ENCODE data around the gene RUNX3. TPM values are rescaled to one million over a fixed set of nuclear protein-coding genes. Genes with fewer than 3 reads are reported as not detected.
A peak's percentile ranks its signal among the peaks of the same experiment; 100 is the strongest.

RUNX3 gene
- total and polyA plus RNA-seq, 5 donors from 2014 or later = 12.0 to 268 (median 17.5) TPM

- Histone ChIP-seq H3K27ac (ENCODE audit: insufficient read depth, low read length, poor library complexity, severe bottlenecking) (no peak overlapping the region), H3K27me3 (ENCODE audit: control insufficient read depth, insufficient read depth, low read length) (peaks cover 7% of the 10 kb centered on the region), H3K36me3 (ENCODE audit: control insufficient read depth, insufficient read depth, low read length) (no peaks in the 10 kb centered on the region), H3K4me1 (ENCODE audit: control insufficient read depth, insufficient read depth, low read length, poor library complexity, severe bottlenecking) (no peaks in the 10 kb centered on the region), H3K4me3 (ENCODE audit: low read depth, low read length) (no peak overlapping the region), H3K9me3 (ENCODE audit: control insufficient read depth in 2 of 2, low read length in 2 of 2) (peaks cover 5 to 13% of the 10 kb centered on the region in 2 experiments)
- ATAC-seq (ENCODE audit: low read depth in 2 of 2) (no peak), DNase-seq (no peak)
- Mint-ChIP-seq H3K4me3 (no peak overlapping the region), H3K36me3 (peaks cover 6% of the 10 kb centered on the region), H3K9me3 (peaks cover 2 to 25% (median 12%) of the 10 kb centered on the region in 7 donors), H3K27me3 (peaks cover 20% of the 10 kb centered on the region), H3K4me1 (no peaks in the 10 kb centered on the region), H3K27ac (no peak overlapping the region)
Observed at GRCh38 chr1:24888061-24888970, 41.8 kb downstream of the RUNX3 start.

GRCh38 chr1:24886241-24886640 lies 43.8 kb downstream of the RUNX3 start:
- H3K36me3 Mint-ChIP-seq = no peaks in the 10 kb centered on the region
- no peak overlapping the region for H3K4me3 Mint-ChIP-seq
- H3K9me3 Mint-ChIP-seq = peaks cover 0 to 18% (median 7%) of the 10 kb centered on the region in 7 donors
- no peaks in the 10 kb centered on the region for H3K4me1 ChIP-seq (ENCODE audit: control insufficient read depth, insufficient read depth, low read length, poor library complexity, severe bottlenecking)
- H3K36me3 ChIP-seq (ENCODE audit: control insufficient read depth, insufficient read depth, low read length) = no peaks in the 10 kb centered on the region
- no peaks in the 10 kb centered on the region for H3K4me1 Mint-ChIP-seq
- peaks cover 0 to 6% of the 10 kb centered on the region in 2 experiments for H3K9me3 ChIP-seq (ENCODE audit: control insufficient read depth in 2 of 2, low read length in 2 of 2)
- H3K27me3 Mint-ChIP-seq = peaks cover 35% of the 10 kb centered on the region
- ATAC-seq (ENCODE audit: low read depth in 2 of 2) (no peak), DNase-seq (no peak)
- no peak overlapping the region for H3K27ac ChIP-seq (ENCODE audit: insufficient read depth, low read length, poor library complexity, severe bottlenecking)
- no peak overlapping the region for H3K27ac Mint-ChIP-seq
- no peak overlapping the region for H3K4me3 ChIP-seq (ENCODE audit: low read depth, low read length)
- peaks cover 11% of the 10 kb centered on the region for H3K27me3 ChIP-seq (ENCODE audit: control insufficient read depth, insufficient read depth, low read length)

GRCh38 chr1:24884751-24885150 lies 45.3 kb downstream of the RUNX3 start:
- Histone ChIP-seq H3K4me3 (ENCODE audit: low read depth, low read length) (no peak overlapping the region), H3K27ac (ENCODE audit: insufficient read depth, low read length, poor library complexity, severe bottlenecking) (no peak overlapping the region), H3K36me3 (ENCODE audit: control insufficient read depth, insufficient read depth, low read length) (no peaks in the 10 kb centered on the region), H3K9me3 (ENCODE audit: control insufficient read depth in 2 of 2, low read length in 2 of 2) (peaks cover 0 to 6% of the 10 kb centered on the region in 2 experiments), H3K27me3 (ENCODE audit: control insufficient read depth, insufficient read depth, low read length) (peaks cover 11% of the 10 kb centered on the region), H3K4me1 (ENCODE audit: control insufficient read depth, insufficient read depth, low read length, poor library complexity, severe bottlenecking) (no peaks in the 10 kb centered on the region)
- Mint-ChIP-seq H3K4me1 (no peaks in the 10 kb centered on the region), H3K4me3 (no peak overlapping the region), H3K27ac (peak overlapping the region in 1 of 3 donors; percentile 32), H3K27me3 (peaks cover 41% of the 10 kb centered on the region), H3K36me3 (no peaks in the 10 kb centered on the region), H3K9me3 (peaks cover 0 to 18% (median 7%) of the 10 kb centered on the region in 7 donors)
- ATAC-seq (ENCODE audit: low read depth in 2 of 2) = no peak
- DNase-seq = no peak

- H3K27ac ChIP-seq (ENCODE audit: insufficient read depth, low read length, poor library complexity, severe bottlenecking) = no peak overlapping the region
- H3K27me3 Mint-ChIP-seq = peaks cover 45% of the 10 kb centered on the region
- no peak overlapping the region for H3K4me3 ChIP-seq (ENCODE audit: low read depth, low read length)
- H3K27me3 ChIP-seq (ENCODE audit: control insufficient read depth, insufficient read depth, low read length) = peaks cover 11% of the 10 kb centered on the region
- H3K27ac Mint-ChIP-seq = no peak overlapping the region
- no peaks in the 10 kb centered on the region for H3K36me3 ChIP-seq (ENCODE audit: control insufficient read depth, insufficient read depth, low read length)
- no peaks in the 10 kb centered on the region for H3K4me1 ChIP-seq (ENCODE audit: control insufficient read depth, insufficient read depth, low read length, poor library complexity, severe bottlenecking)
- H3K36me3 Mint-ChIP-seq = no peaks in the 10 kb centered on the region
- no peak for ATAC-seq (ENCODE audit: low read depth in 2 of 2)
- no peaks in the 10 kb centered on the region for H3K4me1 Mint-ChIP-seq
- no peak for DNase-seq
- H3K9me3 ChIP-seq (ENCODE audit: control insufficient read depth in 2 of 2, low read length in 2 of 2) = peaks cover 0 to 6% of the 10 kb centered on the region in 2 experiments
- no peak overlapping the region for H3K4me3 Mint-ChIP-seq
- peaks cover 0 to 18% (median 7%) of the 10 kb centered on the region in 7 donors for H3K9me3 Mint-ChIP-seq
Observed at GRCh38 chr1:24881034-24881433, 49.0 kb downstream of the RUNX3 start.

- Mint-ChIP-seq H3K4me1 (no peaks in the 10 kb centered on the region), H3K36me3 (no peaks in the 10 kb centered on the region), H3K4me3 (no peak overlapping the region), H3K9me3 (peaks cover 0 to 11% (median 3%) of the 10 kb centered on the region in 7 donors), H3K27me3 (peaks cover 36% of the 10 kb centered on the region), H3K27ac (no peak overlapping the region)
- Histone ChIP-seq H3K4me3 (ENCODE audit: low read depth, low read length) (no peak overlapping the region), H3K9me3 (ENCODE audit: control insufficient read depth in 2 of 2, low read length in 2 of 2) (peaks cover 0 to 6% of the 10 kb centered on the region in 2 experiments), H3K27me3 (ENCODE audit: control insufficient read depth, insufficient read depth, low read length) (peaks cover 6% of the 10 kb centered on the region), H3K27ac (ENCODE audit: insufficient read depth, low read length, poor library complexity, severe bottlenecking) (no peak overlapping the region), H3K36me3 (ENCODE audit: control insufficient read depth, insufficient read depth, low read length) (no peaks in the 10 kb centered on the region), H3K4me1 (ENCODE audit: control insufficient read depth, insufficient read depth, low read length, poor library complexity, severe bottlenecking) (no peaks in the 10 kb centered on the region)
- DNase-seq (no peak), ATAC-seq (ENCODE audit: low read depth in 2 of 2) (no peak)
Observed at GRCh38 chr1:24878775-24879742, 51.0 kb downstream of the RUNX3 start.

GRCh38 chr1:24878045-24878444 lies 52.0 kb downstream of the RUNX3 start:
- no peak overlapping the region for H3K4me3 ChIP-seq (ENCODE audit: low read depth, low read length)
- ATAC-seq (ENCODE audit: low read depth in 2 of 2) (no peak), DNase-seq (no peak)
- Mint-ChIP-seq H3K27me3 (peaks cover 30% of the 10 kb centered on the region), H3K36me3 (no peaks in the 10 kb centered on the region), H3K9me3 (peaks cover 0 to 3% (median under 1%) of the 10 kb centered on the region in 7 donors), H3K4me1 (no peaks in the 10 kb centered on the region), H3K27ac (peak overlapping the region in 1 of 3 donors; percentile 39), H3K4me3 (no peak overlapping the region)
- H3K9me3 ChIP-seq (ENCODE audit: control insufficient read depth in 2 of 2, low read length in 2 of 2) = no peaks in the 10 kb centered on the region
- H3K27me3 ChIP-seq (ENCODE audit: control insufficient read depth, insufficient read depth, low read length) = peaks cover 4% of the 10 kb centered on the region
- H3K27ac ChIP-seq (ENCODE audit: insufficient read depth, low read length, poor library complexity, severe bottlenecking) = no peak overlapping the region
- no peaks in the 10 kb centered on the region for H3K4me1 ChIP-seq (ENCODE audit: control insufficient read depth, insufficient read depth, low read length, poor library complexity, severe bottlenecking)
- no peaks in the 10 kb centered on the region for H3K36me3 ChIP-seq (ENCODE audit: control insufficient read depth, insufficient read depth, low read length)

GRCh38 chr1:24875991-24876506 lies 54.0 kb downstream of the RUNX3 start:
- Mint-ChIP-seq H3K9me3 (no peaks in the 10 kb centered on the region), H3K27me3 (peaks cover 16% of the 10 kb centered on the region), H3K4me3 (no peak overlapping the region), H3K27ac (no peak overlapping the region), H3K36me3 (no peaks in the 10 kb centered on the region), H3K4me1 (peaks cover 0 to 4% (median 1%) of the 10 kb centered on the region in 4 donors)
- H3K27me3 ChIP-seq (ENCODE audit: control insufficient read depth, insufficient read depth, low read length) = no peaks in the 10 kb centered on the region
- H3K9me3 ChIP-seq (ENCODE audit: control insufficient read depth in 2 of 2, low read length in 2 of 2) = no peaks in the 10 kb centered on the region
- DNase-seq (no peak), ATAC-seq (ENCODE audit: low read depth in 2 of 2) (no peak)
- no peak overlapping the region for H3K27ac ChIP-seq (ENCODE audit: insufficient read depth, low read length, poor library complexity, severe bottlenecking)
- H3K4me3 ChIP-seq (ENCODE audit: low read depth, low read length) = no peak overlapping the region
- H3K36me3 ChIP-seq (ENCODE audit: control insufficient read depth, insufficient read depth, low read length) = no peaks in the 10 kb centered on the region
- H3K4me1 ChIP-seq (ENCODE audit: control insufficient read depth, insufficient read depth, low read length, poor library complexity, severe bottlenecking) = no peaks in the 10 kb centered on the region
